SU-DHL-6 (cell line): Measurements from ENCODE around the gene ZNF416.

Source experiments
- H2AFZ ChIP-seq: fragments of 200-600 bp; sonication (generic); 2 replicates; pipeline ENCODE4 v1.6.1; 2014; ENCODE audit warnings: low read depth, mild to moderate bottlenecking, moderate library complexity, mixed read lengths, antibody characterized with exemption, low read length; ENCODE audit not compliant: severe bottlenecking
- H3F3A ChIP-seq: fragments of 200-600 bp; shearing (Covaris generic); 2 replicates; pipeline ENCODE4 v1.6.0; 2016; ENCODE audit warnings: antibody characterized with exemption, mild to moderate bottlenecking; ENCODE audit not compliant: insufficient read depth
- H3K27ac ChIP-seq: fragments of 200-600 bp; sonication (generic); 2 replicates; pipeline ENCODE4 v1.5.1; 2016; ENCODE audit warnings: low read depth, mild to moderate bottlenecking, low read length, moderate library complexity, mixed read lengths
- H3K27me3 ChIP-seq: fragments of 200-600 bp; sonication (generic), shearing (Covaris generic); 2 replicates; pipeline ENCODE4 v1.6.0; 2014; ENCODE audit warnings: mild to moderate bottlenecking, low read length
- H3K36me3 ChIP-seq: fragments of 200-600 bp; sonication (generic); 2 replicates; pipeline ENCODE4 v1.6.1; 2014; ENCODE audit warnings: mild to moderate bottlenecking, low read length, mixed read lengths
- H3K4me2 ChIP-seq: fragments of 300-600, 200-600 bp; shearing (Covaris generic), sonication (generic); 2 replicates; pipeline ENCODE4 v1.6.0; 2014; ENCODE audit warnings: low read length, low read depth, mild to moderate bottlenecking; ENCODE audit not compliant: poor library complexity, severe bottlenecking
- H3K4me3 ChIP-seq: fragments of 200-600 bp; sonication (generic); 2 replicates; pipeline ENCODE4 v1.5.1; 2014; ENCODE audit warnings: antibody characterized with exemption, low read length, mild to moderate bottlenecking, mixed read lengths; ENCODE audit not compliant: insufficient read depth, poor library complexity, severe bottlenecking
- H3K79me2 ChIP-seq: fragments of 200-600 bp; sonication (generic); 2 replicates; pipeline ENCODE4 v1.6.1; 2014; ENCODE audit warnings: mild to moderate bottlenecking, low read length, moderate library complexity; ENCODE audit not compliant: insufficient read depth
- H3K9ac ChIP-seq: fragments of 200-600 bp; sonication (generic); 2 replicates; pipeline ENCODE4 v1.7.0; 2014; ENCODE audit warnings: mild to moderate bottlenecking, low read length
- H3K9me2 ChIP-seq: fragments of 200-600 bp; sonication (generic); replicated peaks from 2 replicates; pipeline ENCODE4 v1.6.1; 2014; ENCODE audit warnings: low read length; ENCODE audit not compliant: insufficient read depth
- H3K9me3 ChIP-seq: fragments of 200-600 bp; sonication (generic); 2 replicates; pipeline ENCODE4 v1.6.1; 2014; ENCODE audit warnings: low read length, mixed read lengths; ENCODE audit not compliant: insufficient read depth
- H4K20me1 ChIP-seq: fragments of 200-600 bp; sonication (generic); 2 replicates; pipeline ENCODE4 v1.6.1; 2014; ENCODE audit warnings: low read depth, mild to moderate bottlenecking, antibody characterized with exemption, low read length, moderate library complexity, mixed read lengths
- EZH2phosphoT487 ChIP-seq: fragments of 200-600 bp; sonication (generic), shearing (Covaris generic); conservative IDR thresholded peaks from 2 replicates; pipeline ENCODE4 v1.6.1; 2018; ENCODE audit warnings: mild to moderate bottlenecking, antibody characterized with exemption, low read length, moderate library complexity, mixed read lengths
- TF ChIP-seq, protein P1 (sequence below): fragments of 200-600 bp; sonication (generic); IDR thresholded peaks from one replicate; pipeline ENCODE4 v1.5.1; 2017; ENCODE audit warnings: antibody characterized with exemption, mild to moderate bottlenecking, low read length, moderate library complexity; ENCODE audit not compliant: insufficient read depth, poor library complexity, severe bottlenecking

The ZNF416 gene

DNA sequence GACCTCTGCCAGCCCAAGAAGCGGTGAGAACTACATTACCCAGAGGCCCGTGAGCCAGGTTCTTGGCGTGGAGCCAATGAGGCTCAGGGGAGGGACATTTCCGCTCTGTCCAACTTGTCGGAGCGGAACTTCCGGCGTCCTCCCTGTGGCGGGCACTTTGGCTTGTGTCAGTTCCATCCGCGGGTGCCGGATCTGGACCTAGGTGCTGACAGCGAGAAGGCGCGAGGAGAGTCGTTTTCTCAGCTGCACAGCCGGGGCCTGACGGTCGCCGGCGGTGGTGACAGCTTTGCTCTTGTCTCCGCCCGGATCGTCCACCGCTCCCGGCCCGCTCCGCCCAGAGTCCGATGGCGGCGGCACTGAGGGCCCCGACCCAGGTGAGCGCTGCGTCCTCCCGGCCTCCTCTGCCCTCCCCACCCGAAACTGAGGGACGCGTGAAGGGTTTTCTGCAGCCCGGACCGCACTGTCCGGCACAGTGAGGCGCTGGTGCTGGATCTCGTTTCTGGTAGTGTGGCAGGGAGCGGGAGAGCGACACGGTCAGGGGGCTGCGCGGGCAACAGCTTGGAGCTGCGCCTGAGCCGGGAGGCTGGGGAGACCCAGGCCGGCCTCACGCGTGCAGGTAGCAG, 21.2 kb upstream of the ZNF416 start, which contains the start of gene ZNF530:
TSS of gene ZNF530 (plus strand) at position 125 of the 623 bp plus-strand sequence. CDS start 4,461 bp downstream, outside the sequence.
- Histone ChIP-seq H3K79me2 (peaks cover 3% of the 10 kb centered on the region; the same call in 1 of the 2 replicates), H3K9me3 (peaks cover 13% of the 10 kb centered on the region; the same call in 1 of the 2 replicates), H3K36me3 (peaks cover 3% of the 10 kb centered on the region; the same call in 1 of the 2 replicates), H3K27me3 (no peaks in the 10 kb centered on the region), H3F3A (no peaks in the 10 kb centered on the region), H3K4me2 (peak within 1 kb of the TSS; percentile 57), H2AFZ (peak within 1 kb of the TSS; percentile 84), H3K27ac (no peak within 1 kb of the TSS), H4K20me1 (no peaks in the 10 kb centered on the region), H3K4me3 (peak within 1 kb of the TSS; percentile 56), H3K9me2 (no peaks in the 10 kb centered on the region), H3K9ac (peak within 1 kb of the TSS; percentile 62)
- no peak for TF ChIP-seq EZH2phosphoT487
- TF ChIP-seq, protein P1, sequence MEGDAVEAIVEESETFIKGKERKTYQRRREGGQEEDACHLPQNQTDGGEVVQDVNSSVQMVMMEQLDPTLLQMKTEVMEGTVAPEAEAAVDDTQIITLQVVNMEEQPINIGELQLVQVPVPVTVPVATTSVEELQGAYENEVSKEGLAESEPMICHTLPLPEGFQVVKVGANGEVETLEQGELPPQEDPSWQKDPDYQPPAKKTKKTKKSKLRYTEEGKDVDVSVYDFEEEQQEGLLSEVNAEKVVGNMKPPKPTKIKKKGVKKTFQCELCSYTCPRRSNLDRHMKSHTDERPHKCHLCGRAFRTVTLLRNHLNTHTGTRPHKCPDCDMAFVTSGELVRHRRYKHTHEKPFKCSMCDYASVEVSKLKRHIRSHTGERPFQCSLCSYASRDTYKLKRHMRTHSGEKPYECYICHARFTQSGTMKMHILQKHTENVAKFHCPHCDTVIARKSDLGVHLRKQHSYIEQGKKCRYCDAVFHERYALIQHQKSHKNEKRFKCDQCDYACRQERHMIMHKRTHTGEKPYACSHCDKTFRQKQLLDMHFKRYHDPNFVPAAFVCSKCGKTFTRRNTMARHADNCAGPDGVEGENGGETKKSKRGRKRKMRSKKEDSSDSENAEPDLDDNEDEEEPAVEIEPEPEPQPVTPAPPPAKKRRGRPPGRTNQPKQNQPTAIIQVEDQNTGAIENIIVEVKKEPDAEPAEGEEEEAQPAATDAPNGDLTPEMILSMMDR = no peak

DNA sequence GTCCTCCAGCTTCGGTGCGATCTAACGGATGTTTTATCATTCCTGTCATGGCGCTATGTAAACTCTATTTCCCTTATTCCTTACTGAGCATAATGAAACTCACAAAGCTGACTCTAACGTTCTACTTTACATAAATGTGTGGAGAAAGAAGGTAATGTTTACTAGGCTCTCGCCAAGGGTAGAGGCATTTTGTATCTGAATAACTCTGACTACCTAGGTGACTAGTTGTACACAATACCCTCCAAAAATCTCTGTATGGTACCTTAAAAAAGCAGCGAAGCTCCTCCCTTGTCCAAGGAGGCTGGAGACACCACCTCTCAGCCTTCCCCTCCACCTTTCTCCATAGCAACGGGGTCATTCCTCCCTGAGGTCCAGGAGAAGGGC, 20.7 kb upstream of the ZNF416 start:
- H3K27me3 ChIP-seq = no peaks in the 10 kb centered on the region
- peak overlapping the region; percentile 57 for H3K4me2 ChIP-seq
- peak overlapping the region; percentile 62 for H3K9ac ChIP-seq
- no peaks in the 10 kb centered on the region for H3K9me2 ChIP-seq
- no peak overlapping the region for H3K27ac ChIP-seq
- no peak for TF ChIP-seq EZH2phosphoT487
- TF ChIP-seq, protein P1 = no peak
- H3K36me3 ChIP-seq = no peaks in the 10 kb centered on the region; the same call in 1 of the 2 replicates
- no peaks in the 10 kb centered on the region for H3F3A ChIP-seq
- peaks cover 3% of the 10 kb centered on the region; the same call in 1 of the 2 replicates for H3K79me2 ChIP-seq
- peak overlapping the region; percentile 56 for H3K4me3 ChIP-seq
- H4K20me1 ChIP-seq = no peaks in the 10 kb centered on the region
- H2AFZ ChIP-seq = peak overlapping the region; percentile 84
- H3K9me3 ChIP-seq = peaks cover 13% of the 10 kb centered on the region; the same call in 1 of the 2 replicates

DNA sequence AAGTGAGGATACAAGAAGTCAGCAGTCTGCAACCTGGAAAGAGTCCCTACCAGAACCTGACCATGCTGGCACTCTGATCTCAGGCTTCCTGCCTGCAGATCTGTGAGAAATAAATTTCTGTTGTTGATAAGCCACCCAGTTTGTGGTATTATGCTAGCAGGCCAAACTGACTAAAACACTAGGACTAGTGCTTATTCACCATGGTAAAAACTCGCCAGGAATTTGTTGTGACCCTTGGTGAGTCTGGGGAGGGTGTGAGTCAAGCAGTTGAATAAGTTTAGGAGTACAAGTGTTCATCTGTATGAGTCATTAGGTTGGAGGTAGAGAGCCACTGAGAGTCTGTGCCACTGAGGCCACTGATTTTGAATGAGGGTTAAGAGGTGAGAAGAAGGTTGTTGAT, 8.8 kb upstream of the ZNF416 start:
- H3F3A ChIP-seq = no peaks in the 10 kb centered on the region
- H2AFZ ChIP-seq = no peak overlapping the region
- H3K4me3 ChIP-seq = no peak overlapping the region
- H4K20me1 ChIP-seq = no peaks in the 10 kb centered on the region
- no peaks in the 10 kb centered on the region for H3K79me2 ChIP-seq
- no peaks in the 10 kb centered on the region for H3K36me3 ChIP-seq
- TF ChIP-seq, protein P1 = no peak
- no peak for TF ChIP-seq EZH2phosphoT487
- no peaks in the 10 kb centered on the region for H3K27me3 ChIP-seq
- peaks cover 31% of the 10 kb centered on the region; the same call in 1 of the 2 replicates for H3K9me3 ChIP-seq
- no peaks in the 10 kb centered on the region for H3K9me2 ChIP-seq
- no peak overlapping the region for H3K9ac ChIP-seq
- H3K27ac ChIP-seq = no peak overlapping the region
- no peak overlapping the region for H3K4me2 ChIP-seq
